Measurements from ENCODE around the gene LRRC45. TPM values are rescaled to one million over a fixed set of nuclear protein-coding genes. Genes with fewer than 3 reads are reported as not detected.

LRRC45 gene
- total RNA-seq, 2 experiments from 2014 or later = 41.2 to 52.0 TPM

DNA sequence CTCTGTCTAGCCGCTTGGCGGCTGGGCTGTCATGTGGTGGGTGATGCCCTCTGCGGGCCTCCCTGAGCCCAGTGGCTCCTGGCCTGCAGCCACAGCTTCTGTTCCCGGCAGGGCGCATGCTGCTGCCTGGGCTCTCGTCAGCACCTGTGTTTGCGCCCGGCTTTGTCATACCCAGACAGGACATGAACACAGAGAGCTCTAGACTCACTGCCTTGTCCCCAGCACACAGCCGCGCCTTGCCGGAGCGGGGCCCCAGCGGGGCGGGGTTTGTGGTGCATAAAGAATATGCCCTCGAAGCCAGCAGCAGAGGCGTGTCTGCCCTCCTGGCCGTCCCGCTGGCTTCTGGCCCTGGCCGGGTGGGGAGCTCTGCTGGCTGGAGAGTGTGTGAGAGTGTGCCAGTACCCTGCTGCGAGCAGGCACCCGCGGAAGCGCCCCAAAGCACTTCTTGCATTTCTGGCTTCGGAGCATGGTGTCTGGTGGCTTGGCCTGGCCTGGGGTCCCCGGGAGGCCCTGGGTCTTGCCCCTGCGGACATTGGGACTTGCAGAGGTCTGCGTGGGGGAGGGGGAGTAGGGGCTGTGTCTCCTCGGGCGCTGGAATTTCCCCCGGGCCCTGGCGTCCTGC lies 31.3 kb upstream of the LRRC45 start:
- H2AFZ ChIP-seq (ENCODE audit: low read length) = no peak overlapping the region
- intact Hi-C loops (cut with micrococcal nuclease; ENCODE audit: unreplicated experiment) = no loop called here
- H3K4me2 ChIP-seq (ENCODE audit: low read length) = no peak overlapping the region
- ChIA-PET POLR2A (no interaction called here), CTCF (ENCODE audit: unreplicated experiment) (no interaction called here)
- peaks cover 11% of the 10 kb centered on the region; the same call in 1 of the 2 replicates for H3K36me3 ChIP-seq (ENCODE audit: insufficient read depth, low read length)
- no peaks in the 10 kb centered on the region for H3K4me1 ChIP-seq (ENCODE audit: insufficient read depth, low read length, poor library complexity, severe bottlenecking)
- no peaks in the 10 kb centered on the region for H3K9me3 ChIP-seq (ENCODE audit: low read length)
- no peak overlapping the region for H3K4me3 ChIP-seq (ENCODE audit: low read depth, low read length, poor library complexity, severe bottlenecking)
- no peak overlapping the region for H3K27ac ChIP-seq (ENCODE audit: low read depth, low read length, poor library complexity, severe bottlenecking)
- no peak for DNase-seq (ENCODE audit: low spot score)
- no TSS peak for BruUV-seq (replicated peaks)
- no peaks in the 10 kb centered on the region for H4K20me1 ChIP-seq (ENCODE audit: insufficient read depth, low read length)
- no peak for TF ChIP-seq EZH2phosphoT487 (IDR thresholded peaks at IDR 0.05; ENCODE audit: borderline replicate concordance, low read depth, low read length)
- TF ChIP-seq, protein P1, sequence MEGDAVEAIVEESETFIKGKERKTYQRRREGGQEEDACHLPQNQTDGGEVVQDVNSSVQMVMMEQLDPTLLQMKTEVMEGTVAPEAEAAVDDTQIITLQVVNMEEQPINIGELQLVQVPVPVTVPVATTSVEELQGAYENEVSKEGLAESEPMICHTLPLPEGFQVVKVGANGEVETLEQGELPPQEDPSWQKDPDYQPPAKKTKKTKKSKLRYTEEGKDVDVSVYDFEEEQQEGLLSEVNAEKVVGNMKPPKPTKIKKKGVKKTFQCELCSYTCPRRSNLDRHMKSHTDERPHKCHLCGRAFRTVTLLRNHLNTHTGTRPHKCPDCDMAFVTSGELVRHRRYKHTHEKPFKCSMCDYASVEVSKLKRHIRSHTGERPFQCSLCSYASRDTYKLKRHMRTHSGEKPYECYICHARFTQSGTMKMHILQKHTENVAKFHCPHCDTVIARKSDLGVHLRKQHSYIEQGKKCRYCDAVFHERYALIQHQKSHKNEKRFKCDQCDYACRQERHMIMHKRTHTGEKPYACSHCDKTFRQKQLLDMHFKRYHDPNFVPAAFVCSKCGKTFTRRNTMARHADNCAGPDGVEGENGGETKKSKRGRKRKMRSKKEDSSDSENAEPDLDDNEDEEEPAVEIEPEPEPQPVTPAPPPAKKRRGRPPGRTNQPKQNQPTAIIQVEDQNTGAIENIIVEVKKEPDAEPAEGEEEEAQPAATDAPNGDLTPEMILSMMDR (conservative IDR thresholded peaks at IDR 0.05; ENCODE audit: low read length) = no peak
- no peaks in the 10 kb centered on the region for H3K79me2 ChIP-seq (ENCODE audit: insufficient read depth, low read depth, low read length)
- no peaks in the 10 kb centered on the region for H3K9me2 ChIP-seq (ENCODE audit: insufficient read depth, low read length)

DNA sequence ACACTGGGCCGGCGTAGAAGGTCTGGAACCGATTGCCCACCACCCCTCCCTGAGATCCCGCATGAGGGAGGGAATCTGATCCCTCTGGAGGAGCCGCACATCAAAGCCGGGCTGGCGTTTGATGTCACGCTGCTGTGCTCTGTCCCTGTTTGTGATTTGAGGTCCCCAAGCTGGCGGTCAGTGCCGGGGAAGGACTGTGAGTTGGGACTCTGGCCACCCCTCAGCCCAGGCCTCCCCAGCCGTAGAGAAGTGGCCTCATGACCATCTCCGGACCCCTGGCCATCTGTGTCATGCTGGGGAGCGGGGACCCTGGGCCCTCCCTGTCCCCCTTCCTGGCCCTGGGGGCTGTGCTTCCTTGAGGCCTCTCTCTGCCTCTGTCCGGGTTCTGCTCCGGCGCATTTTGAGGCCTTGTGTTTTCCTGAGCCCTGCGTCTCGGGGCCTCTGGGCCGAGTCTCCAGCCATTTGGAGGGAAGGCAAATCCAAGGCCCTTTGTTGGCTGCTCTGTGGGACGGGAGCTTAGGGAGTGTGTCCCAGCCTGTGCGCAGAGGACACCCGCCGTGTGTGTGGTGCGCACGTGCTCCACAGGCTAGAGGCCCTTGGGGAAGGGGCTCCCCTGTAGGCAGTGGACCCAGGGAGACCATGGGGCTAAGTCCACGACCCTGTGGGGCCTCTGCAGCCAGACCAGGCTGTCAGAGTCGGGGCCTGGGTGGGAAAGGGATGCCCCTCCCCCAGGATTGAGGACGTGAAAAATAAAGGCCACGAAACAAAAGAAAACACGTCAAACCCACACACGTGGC lies 30.6 kb upstream of the LRRC45 start:
- no peak for TF ChIP-seq EZH2phosphoT487 (IDR thresholded peaks at IDR 0.05; ENCODE audit: borderline replicate concordance, low read depth, low read length)
- TF ChIP-seq, protein P1 (conservative IDR thresholded peaks at IDR 0.05; ENCODE audit: low read length) = no peak
- intact Hi-C loops (cut with micrococcal nuclease; ENCODE audit: unreplicated experiment) = no loop called here
- no peak overlapping the region for H2AFZ ChIP-seq (ENCODE audit: low read length)
- no peaks in the 10 kb centered on the region for H3K4me1 ChIP-seq (ENCODE audit: insufficient read depth, low read length, poor library complexity, severe bottlenecking)
- H3K9me3 ChIP-seq (ENCODE audit: low read length) = no peaks in the 10 kb centered on the region
- DNase-seq (ENCODE audit: low spot score) = no peak
- CTCF ChIA-PET (ENCODE audit: unreplicated experiment) = no interaction called here
- no TSS peak for BruUV-seq (replicated peaks)
- H4K20me1 ChIP-seq (ENCODE audit: insufficient read depth, low read length) = no peaks in the 10 kb centered on the region
- H3K79me2 ChIP-seq (ENCODE audit: insufficient read depth, low read depth, low read length) = no peaks in the 10 kb centered on the region
- H3K36me3 ChIP-seq (ENCODE audit: insufficient read depth, low read length) = peaks cover 10% of the 10 kb centered on the region; the same call in 1 of the 2 replicates
- H3K4me2 ChIP-seq (ENCODE audit: low read length) = no peak overlapping the region
- no peaks in the 10 kb centered on the region for H3K9me2 ChIP-seq (ENCODE audit: insufficient read depth, low read length)
- POLR2A ChIA-PET = no interaction called here
- no peak overlapping the region for H3K27ac ChIP-seq (ENCODE audit: low read depth, low read length, poor library complexity, severe bottlenecking)
- no peak overlapping the region for H3K4me3 ChIP-seq (ENCODE audit: low read depth, low read length, poor library complexity, severe bottlenecking)
